Mesenchymal stem cell (in vitro differentiated cells and primary cell): ENCODE results near the gene MAP4K2.

Source experiments
- DNase-seq: peaks from one replicate; pipeline ENCODE4 v3.0.0-alpha.2; 2013
- H2AFZ ChIP-seq: one replicate; pipeline ENCODE4 v1.6.1; 2013; ENCODE audit warnings: low read depth, mild to moderate bottlenecking, control low read depth, inconsistent platforms, low read length, moderate library complexity
- H2AK5ac ChIP-seq: 2 replicates; pipeline ENCODE4 v1.6.1; 2013; ENCODE audit warnings: low read length, moderate library complexity, mild to moderate bottlenecking, inconsistent platforms; ENCODE audit not compliant: severe bottlenecking
- H2BK120ac ChIP-seq: one replicate; pipeline ENCODE4 v1.6.1; 2013; ENCODE audit warnings: low read depth, mild to moderate bottlenecking, inconsistent platforms, low read length, moderate library complexity
- H2BK12ac ChIP-seq, 2 experiments: one replicate each; pipeline ENCODE4 v1.6.1; 2013; ENCODE audit warnings: inconsistent platforms in 2 of 2, low read length in 2 of 2, mild to moderate bottlenecking in 2 of 2, moderate library complexity in 2 of 2, control low read depth in 1 of 2
- H2BK15ac ChIP-seq: one replicate; pipeline ENCODE4 v1.6.1; 2013; ENCODE audit warnings: mild to moderate bottlenecking, low read depth, inconsistent platforms; ENCODE audit not compliant: poor library complexity, severe bottlenecking
- H2BK5ac ChIP-seq: 2 replicates; pipeline ENCODE4 v1.6.1; 2013; ENCODE audit warnings: low read depth, mild to moderate bottlenecking, low read length, control low read depth, inconsistent platforms; ENCODE audit not compliant: poor library complexity, severe bottlenecking
- H3K14ac ChIP-seq, 2 experiments: one replicate each; pipeline ENCODE4 v1.6.1; 2013; ENCODE audit warnings: inconsistent platforms in 2 of 2, low read length in 2 of 2, control low read depth in 1 of 2, mild to moderate bottlenecking in 1 of 2, moderate library complexity in 1 of 2
- H3K18ac ChIP-seq, 2 experiments: one replicate each; pipeline ENCODE4 v1.6.1; 2013; ENCODE audit warnings: inconsistent platforms in 2 of 2, low read length in 2 of 2, control low read depth in 1 of 2, low read depth in 1 of 2, mild to moderate bottlenecking in 1 of 2
- H3K23ac ChIP-seq, 2 experiments: one replicate each; pipeline ENCODE4 v1.6.1; 2013; ENCODE audit warnings: inconsistent platforms in 2 of 2, low read length in 2 of 2, mild to moderate bottlenecking in 2 of 2, moderate library complexity in 2 of 2, control low read depth in 1 of 2
- H3K27ac ChIP-seq: 2 replicates; pipeline ENCODE4 v1.5.1; 2013; ENCODE audit warnings: mild to moderate bottlenecking, moderate library complexity, low read length, control low read depth, inconsistent platforms; ENCODE audit not compliant: poor library complexity, severe bottlenecking
- H3K27me3 ChIP-seq, 2 experiments: 2 replicates each; pipeline versions ENCODE4 v1.6.1 to v1.7.0; 2013; ENCODE audit warnings: low read length in 2 of 2, mild to moderate bottlenecking in 2 of 2, moderate library complexity in 2 of 2, control low read depth in 1 of 2, inconsistent platforms in 1 of 2; ENCODE audit not compliant: control insufficient read depth in 1 of 2, insufficient read depth in 1 of 2
- H3K36me3 ChIP-seq, 2 experiments: 2 replicates each; pipeline versions ENCODE4 v1.6.1 to v1.7.0; 2013; ENCODE audit warnings: low read length in 2 of 2, control low read depth in 1 of 2, inconsistent platforms in 1 of 2, low read depth in 1 of 2, mild to moderate bottlenecking in 1 of 2; ENCODE audit not compliant: insufficient read depth in 2 of 2, control insufficient read depth in 1 of 2
- H3K4ac ChIP-seq, 2 experiments: one replicate each; pipeline ENCODE4 v1.6.1; 2013; ENCODE audit warnings: inconsistent platforms in 2 of 2, low read length in 2 of 2, mild to moderate bottlenecking in 2 of 2, moderate library complexity in 2 of 2, control low read depth in 1 of 2, low read depth in 1 of 2
- H3K4me1 ChIP-seq: 2 replicates; pipeline ENCODE4 v1.6.1; 2013; ENCODE audit warnings: low read depth, low read length, control low read depth; ENCODE audit not compliant: control insufficient read depth, insufficient read depth
- H3K4me2 ChIP-seq: 2 replicates; pipeline ENCODE4 v1.6.1; 2013; ENCODE audit warnings: low read length, mild to moderate bottlenecking, inconsistent platforms; ENCODE audit not compliant: poor library complexity, severe bottlenecking
- H3K4me3 ChIP-seq, 2 experiments: 2 replicates each; pipeline versions ENCODE4 v1.5.1 to v1.7.0; 2013; ENCODE audit warnings: low read length in 2 of 2, mild to moderate bottlenecking in 2 of 2, control low read depth in 1 of 2, low read depth in 1 of 2; ENCODE audit not compliant: insufficient read depth in 1 of 2
- H3K79me1 ChIP-seq: replicated peaks from 2 replicates; pipeline ENCODE4 v1.6.1; 2013; ENCODE audit warnings: mild to moderate bottlenecking, control low read depth, low read length, inconsistent platforms; ENCODE audit not compliant: poor library complexity, severe bottlenecking
- H3K9ac ChIP-seq: 2 replicates; pipeline ENCODE4 v1.7.0; 2013; ENCODE audit warnings: mild to moderate bottlenecking, low read length, moderate library complexity
- H3K9me3 ChIP-seq: 2 replicates; pipeline ENCODE4 v1.7.0; 2013; ENCODE audit warnings: mild to moderate bottlenecking, low read length; ENCODE audit not compliant: control insufficient read depth
- H4K8ac ChIP-seq: one replicate; pipeline ENCODE4 v1.6.1; 2013; ENCODE audit warnings: inconsistent platforms, mild to moderate bottlenecking, low read length, moderate library complexity
- H4K91ac ChIP-seq: one replicate; pipeline ENCODE4 v1.6.1; 2013; ENCODE audit warnings: mild to moderate bottlenecking, low read length, inconsistent platforms
- WGBS: methylation state at CpG from one replicate; pipeline ENCODE4 v1.1.7; 2013; ENCODE audit warnings: mixed read lengths; 5-methylcytosine and 5-hydroxymethylcytosine counted together

The MAP4K2 gene

GRCh38 chr11:64777449-64778222 is 25.4 kb downstream of the MAP4K2 start:
- H3K79me1 ChIP-seq: peaks cover 3% of the 10 kb centered on the region
- peak overlapping the region; percentile 88 for H2BK120ac ChIP-seq
- H4K8ac ChIP-seq: peak overlapping the region; percentile 92
- no peak overlapping the region for H2AFZ ChIP-seq
- H3K27ac ChIP-seq: peak overlapping the region; percentile 26
- peak overlapping the region; percentile 86 to 97 for H3K4ac ChIP-seq
- H3K4me2 ChIP-seq: peak overlapping the region; percentile 89
- no peak overlapping the region for H2BK12ac ChIP-seq
- H3K4me3 ChIP-seq: peak overlapping the region; percentile 95
- no peaks in the 10 kb centered on the region for H3K27me3 ChIP-seq
- peaks cover 7% of the 10 kb centered on the region for H3K4me1 ChIP-seq
- peak overlapping the region; percentile 94 for H4K91ac ChIP-seq
- peak overlapping the region; percentile 52 for H2BK15ac ChIP-seq
- under 1% methylated on average over 37 of the region's 98 CpGs for WGBS
- H2AK5ac ChIP-seq: no peak overlapping the region
- H3K9me3 ChIP-seq: no peaks in the 10 kb centered on the region
- peak overlapping the region in 1 of 2 experiments; percentile 98 for H3K23ac ChIP-seq
- H3K9ac ChIP-seq: peak overlapping the region; percentile 94
- H2BK5ac ChIP-seq: peak overlapping the region; percentile 99
- H3K36me3 ChIP-seq: peaks cover 20 to 51% of the 10 kb centered on the region in 2 experiments
- peak overlapping the region; percentile 95 to 96 for H3K14ac ChIP-seq
- H3K18ac ChIP-seq: peak overlapping the region; percentile 91 to 92
- peak; percentile 84 for DNase-seq

GRCh38 chr11:64776875-64777274 is 26.1 kb downstream of the MAP4K2 start:
- no peak overlapping the region for H3K27ac ChIP-seq
- H3K9me3 ChIP-seq: no peaks in the 10 kb centered on the region
- no peak overlapping the region for H3K4ac ChIP-seq
- H2BK12ac ChIP-seq: no peak overlapping the region
- H3K79me1 ChIP-seq: peaks cover 3% of the 10 kb centered on the region
- H2AFZ ChIP-seq: no peak overlapping the region
- H2BK120ac ChIP-seq: peak overlapping the region; percentile 11
- 32% methylated on average over 2 of the region's 3 CpGs for WGBS
- H3K4me1 ChIP-seq: peaks cover 8% of the 10 kb centered on the region
- no peaks in the 10 kb centered on the region for H3K27me3 ChIP-seq
- no peak overlapping the region for H4K91ac ChIP-seq
- H2AK5ac ChIP-seq: no peak overlapping the region
- no peak overlapping the region for H2BK5ac ChIP-seq
- no peak overlapping the region for H4K8ac ChIP-seq
- H3K14ac ChIP-seq: no peak overlapping the region
- H3K9ac ChIP-seq: peak overlapping the region; percentile 92
- no peak overlapping the region for H3K23ac ChIP-seq
- no peak overlapping the region for H2BK15ac ChIP-seq
- no peak overlapping the region for H3K18ac ChIP-seq
- peak overlapping the region; percentile 35 to 95 for H3K4me3 ChIP-seq
- peaks cover 21 to 54% of the 10 kb centered on the region in 2 experiments for H3K36me3 ChIP-seq
- DNase-seq: no peak
- H3K4me2 ChIP-seq: peak overlapping the region; percentile 89

- no peak overlapping the region for H2AK5ac ChIP-seq
- H2BK12ac ChIP-seq: no peak overlapping the region
- no peak overlapping the region for H2BK15ac ChIP-seq
- no peak overlapping the region for H2AFZ ChIP-seq
- no peaks in the 10 kb centered on the region for H3K9me3 ChIP-seq
- no peak overlapping the region for H3K27ac ChIP-seq
- DNase-seq: no peak
- no peak overlapping the region for H2BK5ac ChIP-seq
- 95% methylated on average over 6 of the region's 6 CpGs for WGBS
- H3K14ac ChIP-seq: no peak overlapping the region
- no peak overlapping the region for H2BK120ac ChIP-seq
- no peak overlapping the region for H3K4ac ChIP-seq
- H3K9ac ChIP-seq: peak overlapping the region; percentile 92
- peak overlapping the region in 1 of 2 experiments; percentile 95 for H3K4me3 ChIP-seq
- peaks cover 5% of the 10 kb centered on the region for H3K79me1 ChIP-seq
- H3K4me2 ChIP-seq: peak overlapping the region; percentile 89
- no peak overlapping the region for H3K23ac ChIP-seq
- H3K36me3 ChIP-seq: peaks cover 21 to 58% of the 10 kb centered on the region in 2 experiments
- no peak overlapping the region for H3K18ac ChIP-seq
- no peak overlapping the region for H4K91ac ChIP-seq
- no peaks in the 10 kb centered on the region for H3K27me3 ChIP-seq
- H3K4me1 ChIP-seq: peaks cover 8% of the 10 kb centered on the region
- H4K8ac ChIP-seq: no peak overlapping the region
Observed at GRCh38 chr11:64776425-64776824, 26.6 kb downstream of the MAP4K2 start.

GRCh38 chr11:64774144-64774543 is 28.9 kb downstream of the MAP4K2 start:
- H3K27me3 ChIP-seq: no peaks in the 10 kb centered on the region
- no peak overlapping the region for H3K4me2 ChIP-seq
- H2AFZ ChIP-seq: no peak overlapping the region
- H4K91ac ChIP-seq: no peak overlapping the region
- H3K36me3 ChIP-seq: peaks cover 37 to 77% of the 10 kb centered on the region in 2 experiments
- no peak overlapping the region for H2BK120ac ChIP-seq
- WGBS: 94% methylated on average over 5 of the region's 5 CpGs
- peaks cover 21% of the 10 kb centered on the region for H3K79me1 ChIP-seq
- no peak overlapping the region for H2AK5ac ChIP-seq
- no peak for DNase-seq
- peaks cover 5% of the 10 kb centered on the region for H3K4me1 ChIP-seq
- H3K4ac ChIP-seq: no peak overlapping the region
- no peak overlapping the region for H3K23ac ChIP-seq
- H2BK5ac ChIP-seq: no peak overlapping the region
- H2BK12ac ChIP-seq: no peak overlapping the region
- H3K4me3 ChIP-seq: no peak overlapping the region
- no peak overlapping the region for H3K18ac ChIP-seq
- no peak overlapping the region for H3K14ac ChIP-seq
- peak overlapping the region; percentile 17 for H3K9ac ChIP-seq
- no peak overlapping the region for H2BK15ac ChIP-seq
- H3K9me3 ChIP-seq: no peaks in the 10 kb centered on the region
- no peak overlapping the region for H3K27ac ChIP-seq
- H4K8ac ChIP-seq: no peak overlapping the region
